Activated B cell treated with CpG ODN at 0.5 μM for 24 hours (primary cell): ENCODE data around the gene NCAM1. TPM values are rescaled to one million over a fixed set of nuclear protein-coding genes. Genes with fewer than 3 reads are reported as not detected.

Source experiments
- ATAC-seq: fragments of 200-7000 bp; cut with Tn5 transposase; one replicate; pipeline ENCODE4 v1.10.0; 2021; ENCODE audit warnings: low read depth, mild to moderate bottlenecking, moderate library complexity
- CTCF ChIA-PET: fragments of 350-600 bp; sonication (Branson Sonifier 250); formaldehyde crosslinking; loops from one replicate; lab custom pipeline; 2021; ENCODE audit warnings: antibody characterized with exemption; lab: Charles Lee
- POLR2A ChIA-PET: fragments of 350-600 bp; sonication (Branson Sonifier 250); formaldehyde crosslinking; loops from one replicate; lab custom pipeline; 2021; ENCODE audit warnings: antibody characterized with exemption; lab: Charles Lee
- DNase-seq: peaks from one replicate; pipeline ENCODE4 v3.0.0; 2022
- H3K27ac Mint-ChIP-seq: one replicate; pipeline ENCODE4 v1.8.0; 2020; ENCODE audit warnings: mixed read lengths
- H3K27me3 Mint-ChIP-seq: one replicate; pipeline ENCODE4 v1.8.0; 2021; ENCODE audit warnings: mixed read lengths
- H3K36me3 Mint-ChIP-seq: one replicate; pipeline ENCODE4 v1.8.0; 2021; ENCODE audit warnings: low read depth, mixed read lengths
- H3K4me1 Mint-ChIP-seq: one replicate; pipeline ENCODE4 v1.8.0; 2021; ENCODE audit warnings: mixed read lengths
- H3K4me3 Mint-ChIP-seq: one replicate; pipeline ENCODE4 v1.8.0; 2020; ENCODE audit warnings: mild to moderate bottlenecking, mixed read lengths
- H3K9me3 Mint-ChIP-seq: one replicate; pipeline ENCODE4 v1.8.0; 2020; ENCODE audit warnings: mixed read lengths
- intact Hi-C: fragments of 100-400 bp; cut with micrococcal nuclease; formaldehyde crosslinking; loops from one replicate; pipeline ENCODE4 v1.15.1; 2024
- total RNA-seq: library from RNA; stranded (reverse); gene quantifications from 2 replicates; pipeline ENCODE4 v1.2.3, GENCODE V29; 2022
- TF ChIP-seq, protein P1 (sequence below): fragments of 200-600 bp; IDR thresholded peaks from one replicate; pipeline ENCODE4 v1.8.0; 2022; ENCODE audit warnings: antibody characterized with exemption, mild to moderate bottlenecking

Gene NCAM1
- total RNA-seq, 1 donor from 2014 or later: not detected

DNA sequence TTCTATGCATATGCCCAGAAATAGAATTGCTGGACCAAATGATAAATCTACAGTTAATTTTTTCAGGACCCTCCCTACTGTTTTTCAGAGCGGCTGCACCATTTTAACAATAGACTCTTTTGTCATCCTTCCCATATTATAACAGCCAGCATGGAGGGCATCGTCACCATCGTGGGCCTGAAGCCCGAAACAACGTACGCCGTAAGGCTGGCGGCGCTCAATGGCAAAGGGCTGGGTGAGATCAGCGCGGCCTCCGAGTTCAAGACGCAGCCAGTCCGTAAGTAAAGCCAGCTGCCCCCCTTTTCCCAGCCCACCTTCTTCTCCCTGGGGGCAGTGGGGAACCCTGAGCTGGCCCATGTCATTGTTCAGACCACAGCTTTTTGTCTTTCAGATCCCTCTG lies 273.7 kb downstream of the NCAM1 start:
- H3K4me1 Mint-ChIP-seq: no peaks in the 10 kb centered on the region
- peaks cover 3% of the 10 kb centered on the region for H3K27me3 Mint-ChIP-seq
- no peak overlapping the region for H3K27ac Mint-ChIP-seq
- ChIA-PET CTCF (no interaction called here), POLR2A (no interaction called here)
- no peaks in the 10 kb centered on the region for H3K36me3 Mint-ChIP-seq
- intact Hi-C loops: no loop called here
- no peaks in the 10 kb centered on the region for H3K9me3 Mint-ChIP-seq
- TF ChIP-seq, protein P1, sequence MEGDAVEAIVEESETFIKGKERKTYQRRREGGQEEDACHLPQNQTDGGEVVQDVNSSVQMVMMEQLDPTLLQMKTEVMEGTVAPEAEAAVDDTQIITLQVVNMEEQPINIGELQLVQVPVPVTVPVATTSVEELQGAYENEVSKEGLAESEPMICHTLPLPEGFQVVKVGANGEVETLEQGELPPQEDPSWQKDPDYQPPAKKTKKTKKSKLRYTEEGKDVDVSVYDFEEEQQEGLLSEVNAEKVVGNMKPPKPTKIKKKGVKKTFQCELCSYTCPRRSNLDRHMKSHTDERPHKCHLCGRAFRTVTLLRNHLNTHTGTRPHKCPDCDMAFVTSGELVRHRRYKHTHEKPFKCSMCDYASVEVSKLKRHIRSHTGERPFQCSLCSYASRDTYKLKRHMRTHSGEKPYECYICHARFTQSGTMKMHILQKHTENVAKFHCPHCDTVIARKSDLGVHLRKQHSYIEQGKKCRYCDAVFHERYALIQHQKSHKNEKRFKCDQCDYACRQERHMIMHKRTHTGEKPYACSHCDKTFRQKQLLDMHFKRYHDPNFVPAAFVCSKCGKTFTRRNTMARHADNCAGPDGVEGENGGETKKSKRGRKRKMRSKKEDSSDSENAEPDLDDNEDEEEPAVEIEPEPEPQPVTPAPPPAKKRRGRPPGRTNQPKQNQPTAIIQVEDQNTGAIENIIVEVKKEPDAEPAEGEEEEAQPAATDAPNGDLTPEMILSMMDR: no peak
- DNase-seq: no peak
- no peak overlapping the region for H3K4me3 Mint-ChIP-seq
- ATAC-seq: no peak

DNA sequence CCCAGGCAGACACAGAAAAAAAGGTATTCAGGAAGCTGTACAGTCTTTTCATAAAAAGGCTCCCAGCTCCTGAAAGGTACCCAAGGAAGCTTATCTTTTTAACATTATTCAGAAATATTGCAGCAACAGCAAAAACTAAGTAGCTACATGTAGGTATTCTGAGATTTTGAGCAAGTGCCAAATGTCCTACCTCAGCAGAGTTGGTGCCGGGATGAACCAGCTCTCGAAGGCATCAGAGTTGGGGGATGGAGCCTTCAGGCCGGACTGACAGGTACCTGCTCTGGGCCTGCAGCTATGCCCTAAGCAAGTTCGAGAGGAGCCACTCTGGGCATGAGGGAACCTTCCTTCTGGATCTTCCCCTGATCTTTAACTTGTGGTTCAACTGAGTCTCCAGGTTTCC lies 276.0 kb downstream of the NCAM1 start:
- intact Hi-C loops: no loop called here
- Mint-ChIP-seq H3K27me3 (peaks cover 9% of the 10 kb centered on the region), H3K9me3 (no peaks in the 10 kb centered on the region), H3K4me1 (no peaks in the 10 kb centered on the region), H3K4me3 (no peak overlapping the region), H3K36me3 (no peaks in the 10 kb centered on the region), H3K27ac (no peak overlapping the region)
- ChIA-PET POLR2A (no interaction called here), CTCF (no interaction called here)
- DNase-seq (no peak), ATAC-seq (no peak)
- TF ChIP-seq, protein P1: no peak

DNA sequence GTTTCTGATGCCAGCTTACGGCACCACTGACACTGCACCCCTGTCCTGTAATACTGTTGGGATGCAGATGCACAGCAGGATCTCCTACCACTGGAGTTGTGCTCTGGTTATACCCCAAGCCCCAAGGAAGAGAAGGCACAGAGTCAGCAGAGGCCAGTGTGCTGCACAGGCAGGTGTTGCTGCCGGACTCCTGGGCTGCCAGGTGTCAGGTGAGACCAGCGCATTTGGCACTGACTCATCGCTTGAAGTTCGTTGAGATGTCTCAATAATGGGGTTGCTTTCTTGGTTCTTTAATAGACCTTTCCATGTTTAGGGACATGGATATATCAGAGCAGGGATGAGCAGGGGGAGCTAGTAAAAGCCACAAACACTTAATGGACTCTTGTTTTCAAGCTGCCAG lies 277.5 kb downstream of the NCAM1 start:
- POLR2A ChIA-PET: no interaction called here
- no peaks in the 10 kb centered on the region for H3K9me3 Mint-ChIP-seq

DNA sequence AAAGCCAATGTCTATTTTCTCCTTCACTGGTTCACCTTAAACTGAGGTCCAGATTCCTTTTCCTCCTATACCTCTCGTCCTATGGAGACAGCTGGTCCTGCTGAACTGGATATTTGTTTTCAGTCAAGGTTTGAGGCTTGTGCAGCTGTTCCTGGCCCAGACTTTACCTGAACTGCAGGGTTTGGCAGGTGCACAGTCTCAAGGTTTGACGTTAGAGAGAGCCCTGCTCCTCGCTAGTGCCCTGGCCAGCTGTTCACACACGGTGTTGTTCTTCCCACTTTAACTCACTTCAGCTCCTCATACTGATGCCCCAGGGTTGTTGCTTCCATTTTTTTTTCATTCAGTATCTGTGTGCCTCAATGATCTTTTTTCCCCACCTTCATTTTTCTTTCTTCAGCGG lies 279.2 kb downstream of the NCAM1 start:
- TF ChIP-seq, protein P1: no peak
- H3K36me3 Mint-ChIP-seq: no peaks in the 10 kb centered on the region
- ATAC-seq: no peak
- H3K4me1 Mint-ChIP-seq: peaks cover 10% of the 10 kb centered on the region
- H3K27me3 Mint-ChIP-seq: peaks cover 22% of the 10 kb centered on the region
- no peak overlapping the region for H3K4me3 Mint-ChIP-seq
- H3K9me3 Mint-ChIP-seq: no peaks in the 10 kb centered on the region
- intact Hi-C loops: no loop called here
- ChIA-PET CTCF (no interaction called here), POLR2A (no interaction called here)
- H3K27ac Mint-ChIP-seq: no peak overlapping the region
- DNase-seq: no peak

More for the DNA sequence above, 277.5 kb downstream of the NCAM1 start:
- Mint-ChIP-seq H3K4me3 (no peak overlapping the region), H3K27ac (no peak overlapping the region), H3K4me1 (peaks cover 10% of the 10 kb centered on the region), H3K27me3 (peaks cover 19% of the 10 kb centered on the region), H3K36me3 (no peaks in the 10 kb centered on the region)
- TF ChIP-seq, protein P1: no peak
- intact Hi-C loops: no loop called here
- CTCF ChIA-PET: no interaction called here
- DNase-seq (no peak), ATAC-seq (no peak)

DNA sequence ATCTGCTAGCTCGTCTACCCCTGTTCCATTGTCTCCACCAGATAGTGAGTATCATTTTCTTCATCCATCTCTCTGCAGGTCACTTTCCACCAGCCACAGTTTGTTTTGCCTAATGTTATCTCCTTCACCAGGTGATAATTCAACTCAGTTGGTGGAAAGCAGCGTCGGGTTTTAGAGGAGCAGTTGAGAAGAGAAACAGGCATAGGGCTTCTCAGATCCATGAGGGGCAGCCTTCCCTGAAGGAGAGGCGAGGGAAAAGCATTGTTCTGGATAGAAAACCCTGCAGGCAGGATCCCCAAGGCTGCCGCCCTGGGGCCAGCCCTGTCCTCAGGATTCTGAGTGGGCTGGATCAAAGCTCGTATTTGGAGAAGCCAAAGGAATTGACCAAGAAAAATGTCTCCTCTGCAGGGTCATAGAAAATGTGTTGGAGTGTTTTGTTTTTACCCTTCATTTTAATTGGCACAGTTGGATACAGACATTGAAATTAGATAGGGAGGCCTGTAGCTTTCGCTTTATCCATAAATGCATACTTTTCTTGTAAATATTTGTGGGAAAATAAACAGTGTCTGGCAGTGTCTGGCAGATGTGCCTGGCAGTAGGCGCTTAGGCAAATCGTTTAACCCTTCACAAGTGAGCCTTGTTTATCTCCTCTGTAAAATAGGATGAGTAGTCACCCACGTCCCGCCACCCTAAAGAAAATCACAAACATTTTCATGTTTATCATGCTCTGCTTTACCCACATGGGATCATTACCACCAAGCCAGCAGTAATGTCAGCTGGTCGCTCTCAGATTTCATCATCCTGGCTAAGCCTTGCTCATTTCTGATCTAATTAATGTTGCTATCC lies 279.8 kb downstream of the NCAM1 start:
- TF ChIP-seq, protein P1: no peak
- ChIA-PET POLR2A (no interaction called here), CTCF (no interaction called here)
- Mint-ChIP-seq H3K36me3 (no peaks in the 10 kb centered on the region), H3K27me3 (peaks cover 26% of the 10 kb centered on the region), H3K27ac (no peak overlapping the region), H3K4me1 (peaks cover 10% of the 10 kb centered on the region), H3K4me3 (no peak overlapping the region), H3K9me3 (no peaks in the 10 kb centered on the region)
- no peak for ATAC-seq
- DNase-seq: no peak
- intact Hi-C loops: no loop called here
